C4-2B (cell line): ENCODE data around the gene RPS13.

Source experiments
- CTCF ChIP-seq: fragments of 450-650 bp; conservative IDR thresholded peaks from 2 replicates; pipeline ENCODE4 v1.5.1; 2017; ENCODE audit warnings: mild to moderate bottlenecking
- ZFX ChIP-seq: fragments of 450-650 bp; IDR thresholded peaks from 2 replicates; pipeline ENCODE4 v1.6.1; 2017

GRCh38 chr11:17067417-17067816, 10.1 kb downstream of the RPS13 start:
- TF ChIP-seq CTCF (no peak), ZFX (no peak)
